NB4 (cell line): ENCODE data around the gene CLEC17A.
A peak's percentile ranks its signal among the peaks of the same experiment; 100 is the strongest.

Source experiments
- CTCF ChIP-seq: IDR thresholded peaks from one replicate; pipeline ENCODE4 v1.5.1; 2012; ENCODE audit warnings: low read depth, low read length
- MAX ChIP-seq: IDR thresholded peaks from 2 replicates; pipeline ENCODE4 v1.6.1; 2011; ENCODE audit warnings: low read depth, low read length
- POLR2A ChIP-seq: IDR thresholded peaks from 2 replicates; pipeline ENCODE4 v1.6.1; 2011; ENCODE audit warnings: mild to moderate bottlenecking; ENCODE audit not compliant: insufficient read length; ENCODE audit errors: extremely low read depth

GRCh38 chr19:14556662-14557188 lies 26.2 kb upstream of the CLEC17A start:
- TF ChIP-seq CTCF (peak; percentile 83), POLR2A (no peak), MAX (no peak)
